ENCODE data around the gene PTGES3L.
A peak's percentile ranks its signal among the peaks of the same experiment; 100 is the strongest.

Gene PTGES3L

DNA sequence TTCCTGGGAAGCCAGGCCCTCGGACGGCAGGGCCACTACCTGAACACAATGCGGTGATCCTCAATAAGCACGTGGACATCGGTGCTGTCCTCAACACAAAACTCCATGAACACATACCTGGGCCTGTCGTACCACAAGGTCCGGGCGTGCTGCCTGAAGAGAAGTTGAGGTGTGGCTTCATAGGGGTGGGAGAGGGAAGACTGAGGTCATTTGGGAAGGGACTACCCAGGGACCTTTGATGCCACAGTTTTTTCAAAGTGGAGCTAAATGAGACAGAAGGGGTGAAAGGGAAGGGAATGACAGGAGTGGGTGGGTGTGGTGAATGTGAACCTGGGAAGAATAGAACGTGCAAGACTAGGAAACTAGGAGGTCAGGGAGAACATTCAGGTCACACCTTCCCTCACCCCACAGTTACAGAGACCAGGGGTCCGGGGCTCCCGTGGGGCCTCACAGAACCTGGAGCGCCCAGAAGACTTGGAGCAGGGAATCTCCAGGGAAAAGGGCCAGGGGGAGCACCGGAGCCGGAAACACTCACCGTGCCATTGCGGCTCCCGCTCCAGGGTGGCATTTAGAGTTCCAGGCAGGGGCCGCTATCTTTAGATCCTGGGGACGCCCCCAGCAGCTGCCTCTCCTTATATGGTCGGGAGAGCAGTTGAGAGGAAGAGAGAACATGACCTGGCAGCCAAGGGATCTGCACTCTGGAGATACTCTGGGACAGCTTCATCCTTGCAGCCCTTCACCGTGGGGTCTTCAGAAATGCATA is at the start of gene PTGES3L:
Gene PTGES3L (minus strand): TSS at position 570 of the 763 bp plus-strand sequence. CDS start 27 bp downstream, at position 543.
- peak; percentile 30 for DNase-seq

DNA sequence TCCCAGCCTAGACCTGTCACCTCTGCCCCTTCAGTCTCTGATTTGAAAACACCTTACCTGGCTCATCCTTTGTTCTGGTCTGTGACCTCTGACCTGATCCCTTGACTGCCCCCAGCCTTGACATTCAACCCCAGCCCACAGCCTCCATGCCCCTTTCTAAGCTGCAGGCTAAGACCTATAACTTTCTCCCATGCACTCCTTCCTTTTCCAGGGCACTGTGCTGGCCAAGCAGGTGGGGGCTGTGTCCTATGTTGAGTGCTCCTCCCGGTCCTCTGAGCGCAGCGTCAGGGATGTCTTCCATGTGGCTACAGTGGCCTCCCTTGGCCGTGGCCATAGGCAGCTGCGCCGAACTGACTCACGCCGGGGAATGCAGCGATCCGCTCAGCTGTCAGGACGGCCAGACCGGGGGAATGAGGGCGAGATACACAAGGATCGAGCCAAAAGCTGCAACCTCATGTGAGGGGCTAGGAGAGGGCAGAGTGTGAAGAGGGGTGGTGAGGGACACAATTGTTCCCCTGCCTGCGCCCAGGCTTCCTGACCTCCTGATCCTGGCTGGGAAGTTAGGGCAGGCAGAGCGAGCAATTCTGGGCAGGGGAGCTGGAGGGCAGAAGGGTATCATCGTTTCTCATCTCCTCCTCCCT is 48.5 kb upstream of the PTGES3L start:
- no peak for DNase-seq

DNA sequence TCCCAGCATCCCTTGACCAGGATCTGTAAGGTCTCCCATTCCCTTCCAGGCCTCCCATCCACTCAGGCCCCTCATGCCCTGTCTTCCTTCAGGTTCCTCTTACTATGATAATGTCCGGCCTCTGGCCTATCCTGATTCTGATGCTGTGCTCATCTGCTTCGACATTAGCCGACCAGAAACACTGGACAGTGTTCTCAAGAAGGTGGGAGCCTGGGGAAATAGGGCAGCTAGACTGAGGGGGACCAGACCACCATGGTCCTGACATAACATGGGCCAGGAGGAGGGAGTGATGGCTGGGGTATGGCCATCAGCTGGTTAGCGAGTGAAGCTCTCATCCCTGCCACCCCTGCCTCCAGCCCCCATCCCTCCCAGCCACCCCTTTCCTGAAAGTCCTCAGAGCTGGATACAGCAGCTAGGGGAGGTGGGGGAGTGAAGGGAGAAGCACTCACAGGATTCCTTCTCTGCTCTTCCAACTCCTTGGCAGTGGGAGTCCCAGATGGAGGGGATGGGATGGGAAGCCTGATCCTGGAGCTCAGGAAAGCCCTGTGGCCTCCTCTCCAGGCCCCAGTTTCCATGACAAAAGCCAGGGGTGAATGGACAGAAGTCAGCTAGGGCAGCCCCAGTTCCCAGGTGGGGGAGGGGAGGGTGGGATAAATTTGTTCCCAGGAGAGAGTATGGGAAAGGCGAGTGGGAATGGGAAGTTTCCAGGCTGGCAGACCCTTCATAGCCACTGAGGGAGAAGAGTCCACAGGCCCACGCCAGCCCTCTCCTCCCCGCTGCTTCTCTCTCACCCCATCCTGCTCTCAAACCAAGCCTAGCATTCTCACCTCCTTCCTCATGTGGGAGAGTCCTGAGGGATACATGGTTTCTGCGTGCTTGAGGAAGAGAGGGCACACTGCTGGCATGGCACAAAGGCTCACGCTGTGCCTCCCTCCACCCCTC is 47.5 kb upstream of the PTGES3L start:
- no peak for DNase-seq

DNA sequence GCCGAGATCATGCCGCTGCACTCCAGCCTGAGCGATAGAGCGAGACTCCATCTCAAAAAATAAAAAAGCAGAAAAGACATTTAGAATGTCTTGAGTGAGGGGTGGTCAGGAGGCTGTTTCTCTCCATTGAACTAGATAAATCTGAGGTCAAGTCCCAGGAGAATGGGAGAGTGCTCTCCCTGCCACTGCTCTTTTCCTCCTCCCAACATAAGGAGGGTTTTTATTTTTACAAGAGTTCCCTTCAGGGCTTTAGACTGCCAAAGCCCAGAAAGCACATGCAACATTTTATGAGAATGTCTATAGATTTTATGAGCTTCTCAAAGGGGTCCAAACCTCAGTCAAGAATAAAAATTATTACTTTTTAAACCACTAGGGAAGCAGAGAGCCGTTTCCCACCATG is 46.7 kb upstream of the PTGES3L start:
- no peak for DNase-seq

DNA sequence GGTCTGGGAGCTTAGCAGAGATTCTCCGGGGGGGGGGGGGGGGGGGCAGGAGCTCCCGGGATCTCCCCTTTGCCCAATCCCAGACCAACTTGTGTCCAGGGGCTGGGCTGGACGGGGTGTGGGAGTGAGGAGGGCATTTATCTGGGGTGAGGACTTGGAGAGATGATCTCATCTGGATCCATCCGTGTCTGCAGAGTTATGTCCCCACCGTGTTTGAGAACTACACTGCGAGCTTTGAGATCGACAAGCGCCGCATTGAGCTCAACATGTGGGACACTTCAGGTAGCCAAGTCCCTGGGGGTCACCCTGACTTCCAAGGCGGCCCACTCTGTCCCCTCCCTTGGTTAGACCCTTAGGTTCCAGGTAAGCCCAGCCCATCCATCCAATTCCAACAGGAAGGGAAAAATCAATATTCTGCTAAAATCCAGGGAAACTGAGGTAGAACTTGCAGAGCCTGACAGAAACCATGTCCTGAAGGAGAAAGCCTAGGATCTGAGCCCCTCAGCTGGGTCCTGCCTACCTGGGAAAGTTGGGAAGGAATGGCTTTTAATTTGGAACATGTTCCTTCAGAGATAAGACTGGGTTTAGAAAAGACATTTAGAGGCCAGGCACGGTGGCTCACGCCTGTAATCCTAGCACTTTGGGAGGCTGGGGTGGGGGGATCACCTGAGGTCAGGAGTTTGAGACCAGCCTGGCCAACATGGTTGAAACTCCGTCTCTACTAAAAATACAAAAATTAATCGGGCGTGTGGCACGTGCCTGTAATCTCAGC is 46.1 kb upstream of the PTGES3L start:
- DNase-seq, result no peak

DNA sequence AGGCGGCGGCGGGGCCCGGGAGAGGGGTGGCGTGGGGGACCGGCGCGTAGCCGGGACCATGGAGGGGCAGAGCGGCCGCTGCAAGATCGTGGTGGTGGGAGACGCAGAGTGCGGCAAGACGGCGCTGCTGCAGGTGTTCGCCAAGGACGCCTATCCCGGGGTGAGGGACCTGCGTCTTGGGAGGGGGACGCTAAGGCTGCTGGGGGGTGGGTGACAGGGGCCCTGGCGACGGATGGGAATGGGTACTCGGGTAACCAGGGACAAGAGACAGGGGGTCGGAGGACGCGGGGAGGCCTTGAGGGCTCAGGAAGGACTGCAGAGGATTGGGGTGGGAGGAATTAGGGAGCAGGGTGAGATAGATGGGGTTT is 45.4 kb upstream of the PTGES3L start:
- DNase-seq, result no peak

DNA sequence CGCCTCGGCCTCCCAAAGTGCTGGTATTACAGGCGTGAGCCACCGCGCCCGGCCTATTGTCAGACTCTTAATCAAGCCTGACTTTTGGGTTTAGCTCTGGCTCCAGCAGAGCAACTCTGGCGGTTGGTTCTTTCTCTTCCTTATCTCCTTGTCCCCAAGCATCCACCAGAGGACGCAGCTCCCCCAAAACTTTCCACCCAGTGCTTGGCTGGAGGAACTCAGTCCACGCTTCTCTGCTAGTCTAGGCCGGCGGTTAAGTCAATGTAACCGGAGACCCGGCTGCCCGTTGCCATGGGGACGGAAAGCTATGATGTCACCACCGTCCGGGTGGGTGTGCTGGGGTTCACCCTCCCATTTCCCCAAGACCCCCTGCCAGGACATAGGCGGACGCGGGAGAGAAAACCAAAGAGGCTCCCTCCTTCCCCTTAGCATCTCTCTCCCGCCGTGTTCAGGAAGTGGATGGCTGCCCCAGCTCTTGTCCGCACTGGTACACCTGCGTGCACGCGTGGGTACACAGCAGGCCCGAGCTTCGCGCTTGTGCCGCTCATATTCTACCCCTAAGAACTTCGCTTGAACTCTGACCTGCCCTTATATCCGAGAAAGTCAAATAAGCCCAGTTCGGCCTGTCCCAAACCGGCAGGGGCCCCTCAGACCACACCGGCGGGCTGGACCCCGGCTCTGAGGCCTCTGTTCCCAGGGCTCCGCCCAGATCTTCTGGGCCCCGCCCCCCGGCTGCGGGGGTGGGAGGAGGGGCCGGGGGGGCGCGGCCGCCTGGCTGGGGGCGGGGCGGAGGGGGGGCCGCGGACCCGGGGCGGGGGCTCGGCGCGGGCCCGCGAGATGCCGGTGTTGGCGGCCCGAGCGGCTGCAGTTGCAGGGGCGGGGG is 44.8 kb upstream of the PTGES3L start, which contains the start of gene RND2:
Gene RND2 (plus strand): TSS at position 825 of the 883 bp plus-strand sequence. CDS start 117 bp downstream, outside the sequence.
- DNase-seq, result peak; percentile 77

DNA sequence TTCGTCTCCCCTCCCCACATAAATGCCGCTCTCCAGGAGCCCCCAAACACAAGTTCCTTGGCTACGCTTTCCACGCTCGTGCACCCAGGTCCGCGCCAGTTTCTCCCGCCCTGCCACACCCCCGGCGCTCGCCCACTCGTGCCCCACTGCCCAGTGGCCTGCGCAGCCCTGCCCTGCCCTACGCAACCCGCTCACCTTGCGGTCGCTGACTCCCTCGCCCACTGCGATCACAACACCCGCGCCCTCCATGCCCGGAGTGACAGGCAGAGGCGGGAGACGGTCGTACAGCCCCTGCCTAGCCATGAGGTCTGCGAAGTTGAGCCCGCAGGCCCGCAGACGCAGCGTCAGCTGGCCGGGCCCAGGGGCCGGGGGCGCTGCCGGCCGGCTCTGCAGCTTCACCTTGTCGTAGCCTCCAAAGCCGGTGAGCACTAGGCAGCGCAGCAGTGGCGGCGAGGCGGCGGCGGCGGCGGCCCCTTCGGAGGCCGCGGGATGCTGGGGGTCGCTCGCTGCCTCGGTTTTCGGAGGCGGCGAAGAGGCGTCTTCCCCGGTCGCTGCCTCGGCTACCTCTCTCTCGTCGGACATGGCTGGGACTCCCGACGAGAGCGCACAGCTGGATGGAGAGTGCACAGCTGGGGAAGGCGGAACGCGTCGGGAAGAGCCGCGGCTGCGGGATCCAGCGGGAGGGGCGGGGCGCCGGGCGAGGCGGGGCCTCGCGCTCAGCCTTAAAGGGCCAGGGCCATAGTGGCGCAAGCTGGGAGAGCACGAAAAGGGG is 42.0 kb upstream of the PTGES3L start, which contains the start of gene VAT1:
Gene VAT1 (minus strand): TSS at position 645 of the 772 bp plus-strand sequence. CDS start 63 bp downstream, at position 582.
- DNase-seq, result peak; percentile 46

DNA sequence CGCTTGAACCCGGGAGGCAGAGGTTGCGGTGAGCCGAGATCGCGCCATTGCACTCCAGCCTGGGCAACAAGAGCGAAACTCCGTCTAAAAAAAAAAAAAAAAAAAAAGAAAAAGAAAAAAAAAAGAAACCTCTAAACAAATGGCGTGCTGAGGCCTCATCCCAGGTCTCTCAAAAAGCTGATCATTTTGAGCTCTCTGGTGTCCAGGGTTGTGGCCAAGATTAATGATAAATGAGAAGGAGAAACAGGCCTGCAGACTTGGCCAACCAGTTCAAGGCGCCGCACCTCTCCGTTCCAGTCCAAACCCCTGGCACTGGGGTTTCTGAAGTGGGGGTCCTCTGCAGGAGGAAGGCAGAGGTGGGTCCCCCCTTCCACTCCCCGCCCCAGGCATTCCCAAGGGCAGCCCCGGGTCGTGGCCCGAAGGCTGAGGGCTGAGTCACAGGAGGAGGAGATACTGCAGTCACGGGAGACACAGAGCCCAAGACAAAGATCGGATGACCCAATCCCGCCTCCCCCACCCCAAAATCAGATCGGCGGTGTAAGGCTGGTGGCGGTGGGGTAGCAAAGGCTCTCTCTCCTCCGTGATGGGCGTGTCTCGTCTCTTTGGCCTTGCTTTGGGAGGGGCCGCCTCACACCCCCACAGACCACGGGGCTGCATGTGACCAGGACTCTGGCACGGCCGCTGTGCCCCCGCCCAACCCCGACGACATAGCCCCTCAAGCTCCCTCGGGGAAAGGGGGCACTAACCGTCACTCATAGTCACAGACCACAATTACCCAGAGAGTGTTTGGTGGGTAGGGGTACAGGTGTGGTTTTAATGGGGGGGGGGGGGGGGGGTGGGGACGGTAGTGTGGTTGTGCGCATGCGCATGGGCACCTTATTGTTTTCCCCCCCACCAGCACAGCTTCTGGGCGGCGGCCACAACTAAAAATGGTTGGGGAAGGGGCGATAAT is 41.2 kb upstream of the PTGES3L start:
- no peak for DNase-seq

DNA sequence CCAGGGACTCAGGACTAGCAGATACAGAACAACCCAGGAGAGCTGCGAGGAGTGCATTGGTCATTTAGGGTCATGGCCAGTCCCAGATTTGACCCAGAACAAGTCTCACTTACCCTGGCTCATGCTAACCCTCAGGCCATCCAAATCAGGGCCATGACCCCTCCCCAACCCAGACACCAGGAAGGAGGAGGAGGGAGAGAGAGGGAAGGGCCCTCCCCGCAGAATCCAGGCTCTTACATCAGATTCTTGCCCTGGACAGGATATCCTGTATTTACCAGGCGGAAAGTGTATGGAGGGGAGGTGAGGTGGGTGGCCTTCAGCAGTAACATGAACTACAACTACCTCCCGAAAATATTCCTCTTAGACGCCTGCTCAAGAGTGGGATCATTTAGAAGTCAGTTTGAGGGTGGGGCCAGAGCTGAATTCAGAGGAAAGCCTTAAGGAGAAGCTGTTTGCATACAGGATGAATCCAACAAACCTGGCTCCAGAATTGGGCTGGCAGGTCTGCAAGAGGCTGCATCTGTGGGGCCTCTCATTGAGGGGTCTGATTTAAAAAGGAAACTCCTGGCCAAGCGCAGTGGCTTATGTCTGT is 40.2 kb upstream of the PTGES3L start:
- no peak for DNase-seq

DNA sequence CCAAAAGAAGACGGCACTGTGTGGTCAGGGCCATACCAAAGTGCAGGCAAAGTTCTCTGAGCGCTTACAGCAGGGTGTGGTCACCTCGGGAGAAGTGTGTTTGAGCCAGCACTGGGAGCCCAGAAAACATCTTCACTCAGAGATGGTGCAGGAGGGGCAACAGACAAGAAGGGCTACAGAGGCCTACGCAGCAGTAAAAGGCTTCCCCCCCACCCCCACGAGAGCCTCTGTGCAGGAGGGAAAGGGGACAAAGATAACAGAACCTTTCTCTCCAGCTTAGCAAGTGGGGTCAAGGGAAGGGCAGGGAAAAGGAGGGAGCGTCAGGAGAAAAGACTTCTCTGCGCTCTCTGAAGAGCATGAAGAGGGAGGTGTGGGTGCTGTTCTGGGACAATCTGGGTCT is 39.5 kb upstream of the PTGES3L start:
- no peak for DNase-seq

DNA sequence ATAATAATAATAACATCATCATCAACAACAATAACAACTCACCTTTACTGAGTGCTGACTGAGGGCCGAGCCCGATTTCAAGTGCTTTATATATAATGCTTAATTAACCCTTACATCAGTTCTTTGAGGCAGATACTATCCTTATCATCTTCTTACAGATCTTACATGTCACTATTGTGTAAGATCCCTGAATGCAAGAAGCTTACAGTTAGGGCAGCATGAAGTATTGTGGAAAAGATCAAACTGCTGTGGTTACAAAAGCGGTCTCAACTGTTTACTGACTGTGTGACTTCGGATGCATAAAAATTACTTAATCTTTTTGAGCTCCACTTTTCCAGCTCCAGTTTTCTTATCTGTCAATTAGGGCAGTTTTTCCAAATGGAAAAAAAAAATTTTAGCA is 39.1 kb upstream of the PTGES3L start:
- DNase-seq, result no peak

DNA sequence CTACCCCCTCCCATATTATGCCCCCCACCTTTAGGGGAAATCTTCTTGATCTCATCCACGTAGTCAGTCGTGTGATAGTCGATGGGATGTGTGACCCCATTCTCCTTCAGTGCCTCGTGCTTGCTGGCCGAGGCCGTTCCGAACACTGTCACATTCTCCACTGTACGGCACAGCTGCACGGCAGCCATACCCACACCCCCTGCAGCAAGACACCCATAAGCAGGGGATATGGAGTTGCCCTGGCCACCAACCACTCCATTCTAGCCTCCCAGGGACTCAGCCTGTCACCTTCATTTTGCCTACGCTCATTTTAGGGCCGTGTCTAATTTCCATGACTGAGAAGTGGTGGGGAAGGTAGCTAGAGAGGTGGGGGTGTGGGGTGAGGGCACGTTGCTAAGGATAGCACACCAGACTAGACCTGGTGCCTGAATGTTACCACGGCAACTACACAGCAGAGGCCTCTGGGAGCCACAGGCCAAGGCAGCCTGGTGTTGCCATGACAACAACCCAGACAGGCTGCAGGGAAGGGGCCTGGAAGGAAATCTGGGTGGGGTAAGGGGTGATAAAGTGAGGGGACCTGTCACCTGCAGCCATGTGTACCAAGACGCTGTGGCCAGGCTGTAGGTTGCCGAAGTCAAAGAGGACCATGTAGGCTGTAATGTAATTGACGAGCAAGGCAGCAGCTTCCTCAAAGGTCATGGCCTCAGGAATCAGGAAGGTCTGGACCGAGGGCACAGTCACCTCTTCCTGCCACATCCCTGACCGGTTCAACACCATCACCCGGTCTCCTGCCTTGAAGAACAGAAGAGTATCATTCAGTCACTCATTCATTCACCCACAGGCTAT is 38.4 kb upstream of the PTGES3L start:
- DNase-seq, result no peak

DNA sequence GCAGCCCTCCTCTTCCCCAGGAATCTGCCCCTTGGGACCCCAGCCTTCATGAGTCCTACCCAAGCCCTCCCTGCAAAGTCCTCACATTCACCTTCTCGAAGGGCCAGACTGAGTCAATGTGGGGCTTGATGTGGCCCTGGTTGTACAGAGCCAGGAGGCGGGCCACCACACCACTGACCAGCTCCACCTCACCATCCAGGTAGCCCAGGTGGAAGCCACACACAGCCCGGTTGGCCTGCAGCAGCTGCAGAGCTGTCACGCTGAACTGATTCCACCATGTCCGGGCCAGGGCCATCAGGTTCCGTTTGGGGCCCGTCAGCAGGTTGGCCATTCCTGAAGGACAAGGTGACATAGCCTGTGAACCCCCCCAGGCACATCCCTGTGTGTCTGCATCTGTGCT is 36.3 kb upstream of the PTGES3L start:
- DNase-seq, result no peak

DNA sequence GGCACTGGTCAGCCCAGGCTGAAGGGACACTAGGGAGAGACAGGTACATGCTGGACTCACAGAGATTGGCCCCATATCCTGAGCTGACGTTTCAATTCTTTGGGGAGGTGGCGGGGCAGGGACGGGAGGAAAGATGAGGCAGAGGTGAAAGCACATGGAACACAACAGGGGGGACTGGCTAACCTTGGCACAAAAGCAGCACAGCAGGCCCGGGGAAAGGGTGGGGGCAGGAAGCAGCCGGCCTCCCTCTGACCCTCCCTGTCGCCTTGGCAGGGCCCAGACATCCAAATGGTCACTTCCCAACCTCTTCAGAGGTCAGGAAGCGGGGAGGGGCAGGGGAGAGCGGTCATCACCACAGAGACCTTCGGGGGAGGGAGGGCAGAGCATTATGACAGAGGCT is 35.7 kb upstream of the PTGES3L start:
- DNase-seq, result no peak

DNA sequence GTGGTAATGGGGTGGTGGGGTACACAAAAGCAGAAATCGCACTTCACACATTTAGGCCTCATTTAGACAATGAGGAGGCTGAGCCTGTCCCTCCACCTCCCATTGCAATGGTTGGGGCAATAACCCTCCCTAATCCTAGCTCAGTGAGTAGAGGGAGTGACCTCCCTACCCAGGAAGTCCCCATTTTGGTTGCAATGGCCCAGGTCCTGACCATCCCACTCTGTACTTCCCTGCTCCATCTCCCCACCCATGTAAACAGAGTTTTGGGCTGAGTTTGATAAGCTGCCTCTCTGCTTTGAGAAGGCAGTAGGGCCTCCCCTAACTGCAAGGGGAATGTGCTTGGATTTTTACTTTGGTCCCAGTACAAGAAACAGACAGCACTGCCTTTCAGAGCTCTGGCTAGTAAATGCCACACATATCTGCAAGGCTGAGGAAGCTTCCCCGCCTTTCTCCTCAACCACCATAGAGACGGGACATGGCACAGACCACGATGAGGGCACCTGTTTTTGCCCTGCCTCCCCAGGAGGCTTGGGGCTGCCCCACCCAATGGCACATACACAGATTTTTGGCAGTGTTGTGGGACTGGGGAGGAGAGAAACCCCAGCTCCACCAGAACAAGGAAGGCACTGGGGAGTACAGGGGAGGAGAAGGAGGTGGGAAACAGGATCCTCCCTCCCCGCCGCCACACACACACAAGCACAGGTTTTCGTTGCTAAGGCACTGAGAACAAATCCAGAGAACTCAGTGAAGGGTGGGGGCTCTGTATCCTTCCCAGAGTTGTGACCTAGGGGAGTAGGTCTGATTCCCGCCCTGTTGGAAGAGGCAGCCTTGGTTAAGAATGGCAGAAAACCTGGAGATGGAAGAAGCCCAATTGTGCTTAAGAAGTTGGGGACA is 35.0 kb upstream of the PTGES3L start:
- DNase-seq, result no peak
